DOHH2 (cell line): ENCODE data around the gene S100A14.
A peak's percentile ranks its signal among the peaks of the same experiment; 100 is the strongest.

Experiments used
- H3F3A ChIP-seq: fragments of 200-600 bp; sonication (generic), shearing (Covaris generic); 2 replicates; pipeline ENCODE4 v1.6.0; 2016; ENCODE audit warnings: antibody characterized with exemption, mild to moderate bottlenecking; ENCODE audit not compliant: control insufficient read depth, insufficient read depth
- H3K27ac ChIP-seq: fragments of 200-600 bp; sonication (generic); 2 replicates; pipeline ENCODE4 v1.5.1; 2014; ENCODE audit warnings: low read depth, mild to moderate bottlenecking, low read length, moderate library complexity
- H3K27me3 ChIP-seq: fragments of 200-600 bp; sonication (generic); 2 replicates; pipeline ENCODE4 v1.6.1; 2014; ENCODE audit warnings: mild to moderate bottlenecking, low read length, mixed read lengths; ENCODE audit not compliant: control insufficient read depth
- H3K36me3 ChIP-seq: fragments of 200-600 bp; sonication (generic); 2 replicates; pipeline ENCODE4 v1.6.1; 2014; ENCODE audit warnings: mild to moderate bottlenecking, low read length, moderate library complexity, mixed read lengths; ENCODE audit not compliant: control insufficient read depth
- H3K4me1 ChIP-seq: fragments of 200-600 bp; sonication (generic); 2 replicates; pipeline ENCODE4 v1.6.1; 2014; ENCODE audit warnings: mild to moderate bottlenecking, low read length, mixed read lengths; ENCODE audit not compliant: control insufficient read depth
- H3K4me2 ChIP-seq: fragments of 200-600 bp; sonication (generic); 2 replicates; pipeline ENCODE4 v1.6.0; 2014; ENCODE audit warnings: mild to moderate bottlenecking, low read length, moderate library complexity
- H3K4me3 ChIP-seq: fragments of 200-600 bp; sonication (generic); 2 replicates; pipeline ENCODE4 v1.5.1; 2014; ENCODE audit warnings: mild to moderate bottlenecking, low read length, mixed read lengths
- H3K79me2 ChIP-seq: fragments of 200-600 bp; sonication (generic); 2 replicates; pipeline ENCODE4 v1.6.1; 2014; ENCODE audit warnings: mild to moderate bottlenecking, low read length, mixed read lengths; ENCODE audit not compliant: control insufficient read depth
- H3K9me2 ChIP-seq: fragments of 200-600 bp; sonication (generic); replicated peaks from 2 replicates; pipeline ENCODE4 v1.6.1; 2014; ENCODE audit warnings: mild to moderate bottlenecking, low read length, mixed read lengths; ENCODE audit not compliant: control insufficient read depth
- H3K9me3 ChIP-seq: fragments of 200-600 bp; sonication (generic); 2 replicates; pipeline ENCODE4 v1.6.1; 2014; ENCODE audit warnings: antibody characterized with exemption, low read length, mixed read lengths; ENCODE audit not compliant: control insufficient read depth, insufficient read depth
- H4K20me1 ChIP-seq: fragments of 200-600 bp; sonication (generic); 2 replicates; pipeline ENCODE4 v1.6.0; 2014; ENCODE audit warnings: low read depth, mild to moderate bottlenecking, antibody characterized with exemption, low read length, moderate library complexity; ENCODE audit not compliant: control insufficient read depth, insufficient read depth
- CTCF ChIP-seq: fragments of 200-600 bp; sonication (generic); IDR thresholded peaks from one replicate; pipeline ENCODE4 v1.5.1; 2014; ENCODE audit warnings: antibody characterized with exemption, mild to moderate bottlenecking, low read depth, low read length; ENCODE audit not compliant: poor library complexity, severe bottlenecking
- EZH2phosphoT487 ChIP-seq: fragments of 200-600 bp; sonication (generic); IDR thresholded peaks from 2 replicates; pipeline ENCODE4 v1.6.1; 2017; ENCODE audit warnings: borderline replicate concordance, mild to moderate bottlenecking, antibody characterized with exemption, low read length, moderate library complexity, mixed read lengths

S100A14 gene

DNA sequence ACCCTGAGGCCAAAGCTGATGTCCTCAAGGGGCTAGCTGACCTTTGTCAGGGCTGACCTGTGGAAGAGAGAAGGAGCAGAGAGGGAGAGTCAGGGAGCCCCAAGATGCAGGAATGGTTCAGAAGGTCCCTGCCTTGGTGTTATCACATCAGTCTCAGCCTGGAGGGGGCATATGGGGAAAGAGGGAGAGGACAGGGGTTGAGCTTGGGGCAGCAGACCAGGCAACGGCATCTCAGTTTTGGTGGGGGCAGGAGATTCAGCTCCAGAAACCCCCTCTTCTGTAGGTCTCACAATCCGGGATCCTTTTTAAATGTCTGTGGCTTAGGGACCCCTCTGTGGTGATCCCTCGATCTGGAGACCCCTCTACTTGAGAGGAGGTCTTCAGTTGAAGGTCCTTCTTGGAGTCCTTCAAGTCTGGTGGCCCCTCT lies 10.4 kb upstream of the S100A14 start:
- no peaks in the 10 kb centered on the region for H3K9me3 ChIP-seq
- peak overlapping the region; percentile 92 for H3K4me2 ChIP-seq
- TF ChIP-seq EZH2phosphoT487 (no peak), CTCF (no peak)
- H3K27me3 ChIP-seq: no peaks in the 10 kb centered on the region
- peak overlapping the region; percentile 62; the same call in 1 of the 2 replicates for H3K27ac ChIP-seq
- H3K79me2 ChIP-seq: peaks cover 10% of the 10 kb centered on the region
- peaks cover 14% of the 10 kb centered on the region for H3K36me3 ChIP-seq
- peaks cover 2% of the 10 kb centered on the region; the same call in 1 of the 2 replicates for H3F3A ChIP-seq
- H4K20me1 ChIP-seq: no peaks in the 10 kb centered on the region
- peak overlapping the region; percentile 87 for H3K4me3 ChIP-seq
- peaks cover 70% of the 10 kb centered on the region for H3K4me1 ChIP-seq
- H3K9me2 ChIP-seq: no peaks in the 10 kb centered on the region

- H3K4me2 ChIP-seq: no peak overlapping the region; the same call in 1 of the 2 replicates
Observed at GRCh38 chr1:153624965-153625611, 9.0 kb upstream of the S100A14 start.

GRCh38 chr1:153623101-153623500 lies 7.0 kb upstream of the S100A14 start:
- peaks cover 61% of the 10 kb centered on the region for H3K4me1 ChIP-seq
- H3K36me3 ChIP-seq: peaks cover 34% of the 10 kb centered on the region
- peak overlapping the region; percentile 95 for H3K4me2 ChIP-seq
- peaks cover 10% of the 10 kb centered on the region for H3K79me2 ChIP-seq
- H4K20me1 ChIP-seq: no peaks in the 10 kb centered on the region
- H3K4me3 ChIP-seq: peak overlapping the region; percentile 60
- no peaks in the 10 kb centered on the region for H3K9me2 ChIP-seq
- 0 out of 2 replicates have a peak, but pooled peaks cover 2% of the 10 kb centered on the region for H3F3A ChIP-seq
- TF ChIP-seq EZH2phosphoT487 (no peak), CTCF (no peak)
- H3K27ac ChIP-seq: peak overlapping the region; percentile 80
- no peaks in the 10 kb centered on the region for H3K27me3 ChIP-seq
- H3K9me3 ChIP-seq: no peaks in the 10 kb centered on the region

More at GRCh38 chr1:153624965-153625611, 9.0 kb upstream of the S100A14 start:
- Histone ChIP-seq H3K79me2 (peaks cover 10% of the 10 kb centered on the region), H3K27ac (no peak overlapping the region), H3K9me3 (no peaks in the 10 kb centered on the region), H3F3A (0 out of 2 replicates have a peak, but pooled peaks cover 2% of the 10 kb centered on the region), H3K4me3 (no peak overlapping the region), H4K20me1 (no peaks in the 10 kb centered on the region), H3K36me3 (peaks cover 20% of the 10 kb centered on the region), H3K9me2 (no peaks in the 10 kb centered on the region), H3K27me3 (no peaks in the 10 kb centered on the region), H3K4me1 (peaks cover 70% of the 10 kb centered on the region)
- TF ChIP-seq EZH2phosphoT487: no peak
- no peak for TF ChIP-seq CTCF
